K562 (cell line): ENCODE measurements around the gene NDUFAF8.

Source experiments
- CBX5 ChIP-seq: IDR thresholded peaks from 2 replicates; pipeline ENCODE4 v1.6.1; 2014; ENCODE audit warnings: low read depth, borderline replicate concordance
- CTCF ChIP-seq, 3 experiments: IDR thresholded peaks in 2 of 3; conservative IDR thresholded peaks in 1 of 3; 2 replicates each; pipeline ENCODE4 v1.5.1; 2011 to 2012; ENCODE audit warnings: low read length in 3 of 3, mild to moderate bottlenecking in 3 of 3, control low read depth in 2 of 3, improper control_type of control experiment in 1 of 3, inconsistent platforms in 1 of 3, low read depth in 1 of 3, mixed read lengths in 1 of 3, moderate library complexity in 1 of 3; ENCODE audit not compliant: insufficient read depth in 2 of 3
- ERF ChIP-seq: fragments of 450-650 bp; formaldehyde crosslinking; IDR thresholded peaks from 2 replicates; pipeline ENCODE4 v1.4.0; 2020; ENCODE audit warnings: mild to moderate bottlenecking, mixed read lengths
- L3MBTL2 ChIP-seq: fragments of 450-650 bp; IDR thresholded peaks from 2 replicates; pipeline ENCODE4 v1.6.1; 2016; ENCODE audit warnings: mild to moderate bottlenecking, moderate library complexity
- MCM3 ChIP-seq: fragments of 450-650 bp; IDR thresholded peaks from 2 replicates; pipeline ENCODE4 v1.6.1; 2016
- TEAD1 ChIP-seq, 2 experiments: fragments of 450-650 bp in 1 of 2; sonication (generic) in 1 of 2; formaldehyde crosslinking; IDR thresholded peaks; 2 replicates each; pipeline versions ENCODE4 v1.4.0 to v1.8.0; 2020 to 2022; ENCODE audit warnings: mild to moderate bottlenecking in 2 of 2, missing genetic modification reagents in 1 of 2

- no peak for TF ChIP-seq CTCF (IDR thresholded peaks at IDR 0.05 in 2 of 3, conservative IDR thresholded peaks at IDR 0.05 in 1 of 3; ENCODE audit: insufficient read depth in 2 of 3, low read depth in 1 of 3, low read length in 3 of 3)
- TF ChIP-seq MCM3, result no peak
- no peak for TF ChIP-seq L3MBTL2
- no peak for TF ChIP-seq ERF (CRISPR knock-in tag)
- TF ChIP-seq TEAD1 (CRISPR knock-in tag; IDR thresholded peaks at IDR 0.05), result no peak
- no peak for TF ChIP-seq CBX5
Measured at GRCh38 chr17:81233811-81234505, 5.2 kb upstream of the NDUFAF8 start.
